Islet of Langerhans (tissue), 1 donor: ENCODE measurements around the gene TOLLIP.
"Not testable (repeated sequence)": the region's sequence is repeated elsewhere in the genome, so short reads cannot be mapped to it uniquely, and the experiment has no call there.

Experiments
- FAIRE-seq: peaks from one replicate; lab custom pipeline; 2011; peaks lifted over from hg19 to GRCh38; lab: Jason Lieb, UNC

Gene TOLLIP

DNA sequence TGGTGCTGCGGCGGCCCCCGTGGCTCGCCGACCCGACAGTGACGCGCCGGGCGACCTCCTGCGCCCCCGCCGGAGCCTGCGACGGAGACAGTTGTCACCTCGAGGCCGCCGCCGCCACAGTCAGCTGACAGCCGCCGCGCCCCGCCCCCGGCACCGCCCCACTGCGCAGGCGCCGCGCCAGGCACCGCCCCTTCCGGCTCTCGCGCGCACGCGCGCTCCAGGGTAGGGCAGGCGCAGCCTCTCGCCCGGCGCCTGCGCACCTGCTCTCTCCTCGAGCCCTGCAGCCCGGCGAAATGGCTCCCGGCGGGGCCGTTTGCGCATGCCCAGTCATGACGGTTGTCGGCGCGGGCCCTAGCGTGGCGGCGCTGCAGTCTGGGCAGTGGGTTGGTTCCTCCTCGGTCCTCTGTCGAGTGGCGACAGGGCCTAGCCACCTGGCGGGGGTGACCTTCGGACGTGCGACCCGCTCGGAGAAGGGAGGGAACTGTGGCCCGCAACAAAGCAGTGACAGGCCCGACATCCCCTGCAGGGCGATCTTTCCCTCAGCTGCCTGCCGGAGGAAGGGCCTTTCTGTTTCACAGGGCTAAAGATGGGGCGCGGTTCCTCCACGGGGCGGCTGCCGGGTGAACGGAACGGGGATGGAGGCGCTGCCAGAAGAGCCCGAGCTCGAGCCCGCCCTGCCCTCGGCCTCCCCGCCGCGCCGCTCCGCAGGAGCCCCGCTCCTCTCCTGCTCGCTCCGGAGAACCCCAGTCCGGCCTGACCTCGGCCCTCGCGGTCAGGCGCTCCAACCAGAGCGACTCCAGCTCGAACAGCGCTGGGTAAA lies at the start of gene TOLLIP:
TOLLIP (minus strand) TSS at position 135 of the 820 bp plus-strand sequence; CDS start at position 1, 134 bp downstream.
- FAIRE-seq: no peak

DNA sequence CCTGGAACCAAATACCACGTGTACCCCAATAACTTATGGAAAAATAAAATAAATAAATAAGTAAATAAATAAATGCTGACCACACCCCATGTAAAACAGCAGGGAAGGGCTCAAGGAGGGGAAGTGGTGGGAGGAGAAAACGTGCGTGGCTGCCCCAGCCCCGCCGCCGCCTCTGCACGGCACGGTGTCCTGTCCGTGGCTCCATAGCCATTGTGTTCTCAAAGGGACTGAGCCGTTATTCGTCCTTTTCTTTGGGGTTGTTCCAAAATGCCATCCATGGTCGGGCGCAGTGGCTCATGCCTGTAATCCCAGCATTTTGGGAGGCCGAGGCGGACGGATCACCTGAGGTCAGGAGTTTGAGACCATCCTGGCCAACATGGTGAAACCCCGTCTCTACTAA lies 49.5 kb upstream of the TOLLIP start:
- FAIRE-seq: not testable (repeated sequence)

DNA sequence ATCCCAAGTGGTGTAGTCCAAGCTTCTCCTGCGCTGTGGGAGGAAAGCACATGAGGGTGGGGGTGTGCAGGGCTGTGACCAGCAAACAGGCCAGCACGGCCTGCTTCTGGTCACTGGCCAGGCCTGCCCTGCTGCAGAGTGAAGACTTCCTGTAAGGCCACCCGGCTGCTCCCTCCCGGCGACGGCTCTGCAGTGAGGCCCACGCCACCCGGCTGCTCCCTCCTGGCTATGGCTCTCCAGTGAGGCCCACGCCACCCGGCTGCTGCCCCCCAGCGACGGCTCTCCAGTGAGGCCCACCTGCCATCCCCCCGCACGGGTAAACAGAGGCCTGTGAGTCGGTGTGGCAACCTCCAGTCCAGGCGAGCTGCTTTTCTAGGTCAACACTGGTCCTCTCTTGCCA lies 48.9 kb upstream of the TOLLIP start:
- no peak for FAIRE-seq

DNA sequence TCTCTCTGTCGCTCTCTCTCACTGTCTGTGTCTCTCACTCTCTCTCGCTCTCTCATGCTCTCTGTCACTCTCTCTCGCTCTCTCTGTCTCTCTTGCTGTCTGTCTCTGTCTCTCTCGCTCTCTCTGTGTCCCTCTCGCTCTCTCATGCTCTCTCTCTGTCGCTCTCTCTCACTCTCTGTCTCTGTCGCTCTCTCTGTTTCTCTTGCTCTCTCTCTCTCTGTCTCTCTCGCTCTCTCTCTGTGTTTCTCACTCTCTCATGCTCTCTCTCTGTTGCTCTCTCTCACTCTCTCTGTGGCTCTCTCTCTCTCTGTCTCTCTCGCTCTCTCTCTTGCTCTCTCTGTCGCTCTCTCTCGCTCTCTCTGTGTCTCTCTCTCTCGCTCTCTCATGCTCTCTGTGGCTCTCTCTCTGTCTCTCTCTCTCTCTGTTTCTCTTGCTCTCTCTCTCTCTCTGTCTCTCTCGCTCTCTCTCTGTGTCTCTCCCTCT lies 47.1 kb upstream of the TOLLIP start:
- no peak for FAIRE-seq

DNA sequence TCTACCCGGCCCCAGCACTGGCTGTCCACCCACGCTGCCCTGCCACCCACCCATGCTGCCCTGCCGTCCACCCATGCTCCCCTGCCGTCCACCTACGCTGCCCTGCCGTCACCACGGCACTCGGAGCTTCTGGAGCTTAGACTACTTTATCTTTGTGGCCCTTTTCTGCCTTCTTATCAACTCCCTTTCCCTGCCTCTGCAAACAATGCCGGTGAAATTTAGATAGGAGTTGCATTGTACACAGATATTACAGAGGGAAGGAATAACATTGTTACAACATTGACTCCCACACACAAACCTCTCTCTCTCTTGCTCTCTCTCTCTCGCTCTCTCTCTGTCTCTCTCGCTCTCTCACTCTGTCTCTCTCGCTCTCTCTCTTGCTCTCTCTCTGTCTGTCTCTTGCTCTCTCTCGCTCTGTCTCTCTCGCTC lies 46.6 kb upstream of the TOLLIP start:
- FAIRE-seq: no peak

DNA sequence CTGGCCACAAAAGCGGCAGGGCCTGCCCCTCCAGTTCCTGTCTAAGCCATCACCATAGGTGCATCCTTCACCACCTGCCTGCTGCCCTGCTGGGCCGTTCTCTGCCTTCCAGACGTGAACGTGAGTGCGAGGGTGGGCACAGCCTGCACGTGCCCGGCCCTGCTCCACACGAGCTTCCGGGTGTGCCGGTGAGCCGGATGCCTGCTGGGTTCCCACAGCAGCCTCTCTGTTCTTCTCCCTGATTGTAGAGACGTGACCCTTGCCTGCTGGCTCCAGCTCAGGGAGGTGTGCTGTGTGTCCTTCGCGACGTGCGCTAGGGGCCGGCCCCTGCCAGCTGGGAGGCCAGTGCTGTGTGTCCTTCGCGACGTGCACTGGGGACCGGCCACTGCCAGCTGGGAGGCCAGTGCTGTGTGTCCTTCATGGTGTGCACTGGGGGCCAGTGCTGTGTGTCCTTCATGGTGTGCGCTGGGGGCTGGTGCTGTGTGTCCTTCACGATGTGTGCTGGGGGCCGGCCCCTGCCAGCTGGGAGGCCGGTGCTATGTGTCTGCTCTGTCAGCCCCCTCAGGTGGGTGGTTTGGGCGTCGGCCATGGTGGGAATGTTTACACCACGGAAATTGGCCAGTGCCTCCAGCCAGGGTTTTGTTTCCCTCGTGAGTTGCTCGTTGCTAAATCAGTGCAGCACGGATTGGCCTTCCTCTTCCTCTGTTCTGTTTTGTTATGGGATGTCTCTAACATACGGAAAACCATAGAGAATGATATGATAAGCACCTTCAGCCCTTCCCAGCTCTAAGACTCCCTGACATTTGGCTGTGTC lies 44.9 kb upstream of the TOLLIP start:
- no peak for FAIRE-seq

DNA sequence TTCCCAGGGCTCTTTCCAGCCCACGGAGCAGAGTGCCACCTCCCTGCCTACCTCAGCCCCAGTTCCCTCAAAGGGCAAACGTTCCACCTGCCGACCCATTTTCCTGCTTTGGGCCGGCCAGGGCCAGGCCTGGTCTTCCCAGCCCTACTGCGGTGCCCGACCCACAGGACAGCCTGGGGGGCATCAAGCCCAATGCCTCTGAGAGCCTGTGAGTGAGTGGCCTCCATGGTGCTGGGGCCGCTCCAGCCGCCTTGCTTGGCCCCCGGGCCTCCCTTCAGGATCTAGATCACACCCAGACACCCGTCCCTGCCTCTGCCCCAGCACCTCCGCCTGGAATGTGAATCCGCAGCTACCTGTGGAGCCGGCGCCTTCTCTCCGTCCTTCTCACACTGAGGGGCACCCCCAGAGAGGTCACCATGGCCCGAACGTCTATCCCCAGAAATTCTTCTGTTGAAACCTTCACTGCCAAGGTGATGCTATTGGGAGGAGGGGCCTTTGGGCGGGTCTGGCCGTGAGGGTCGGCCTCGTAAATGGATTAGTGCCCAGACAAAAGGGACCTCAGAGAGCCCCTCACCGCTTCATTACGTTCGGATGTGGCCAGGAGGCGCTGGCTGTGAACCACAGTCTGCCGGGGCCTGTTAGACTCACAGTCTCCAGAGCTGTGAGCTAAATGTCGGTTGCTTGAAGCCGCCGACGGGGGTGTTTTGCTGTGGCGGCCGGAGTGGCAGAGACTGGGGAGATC lies 44.1 kb upstream of the TOLLIP start:
- no peak for FAIRE-seq

DNA sequence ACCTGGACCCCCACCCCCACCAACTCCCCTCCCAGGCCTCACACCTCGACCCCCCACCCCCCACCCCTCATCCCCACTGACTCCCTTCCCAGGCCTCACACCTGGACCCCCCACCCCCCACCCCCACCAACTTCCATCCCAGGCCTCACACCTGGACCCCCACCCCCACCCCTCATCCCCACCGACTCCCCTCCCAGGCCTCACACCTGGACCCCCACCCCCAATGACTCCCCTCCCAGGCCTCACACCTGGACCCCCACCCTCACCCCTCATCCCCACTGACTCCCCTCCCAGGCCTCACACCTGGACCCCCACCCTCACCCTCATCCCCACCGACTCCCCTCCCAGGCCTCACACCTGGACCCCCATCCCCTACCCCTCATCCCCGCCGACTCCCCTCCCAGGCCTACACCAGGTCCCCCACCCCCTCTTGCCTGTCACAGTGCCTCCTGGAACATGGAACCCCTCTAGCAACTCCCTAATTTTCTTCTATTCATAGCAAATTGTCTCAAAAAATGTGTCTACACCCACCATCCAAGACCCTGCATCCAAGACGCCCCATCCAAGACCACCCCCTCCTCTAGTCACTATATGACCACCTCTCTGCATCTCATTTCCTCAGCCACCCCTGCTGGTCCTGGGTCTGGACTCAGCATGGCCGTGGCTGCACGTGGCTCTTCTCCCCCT lies 43.4 kb upstream of the TOLLIP start:
- FAIRE-seq: no peak

DNA sequence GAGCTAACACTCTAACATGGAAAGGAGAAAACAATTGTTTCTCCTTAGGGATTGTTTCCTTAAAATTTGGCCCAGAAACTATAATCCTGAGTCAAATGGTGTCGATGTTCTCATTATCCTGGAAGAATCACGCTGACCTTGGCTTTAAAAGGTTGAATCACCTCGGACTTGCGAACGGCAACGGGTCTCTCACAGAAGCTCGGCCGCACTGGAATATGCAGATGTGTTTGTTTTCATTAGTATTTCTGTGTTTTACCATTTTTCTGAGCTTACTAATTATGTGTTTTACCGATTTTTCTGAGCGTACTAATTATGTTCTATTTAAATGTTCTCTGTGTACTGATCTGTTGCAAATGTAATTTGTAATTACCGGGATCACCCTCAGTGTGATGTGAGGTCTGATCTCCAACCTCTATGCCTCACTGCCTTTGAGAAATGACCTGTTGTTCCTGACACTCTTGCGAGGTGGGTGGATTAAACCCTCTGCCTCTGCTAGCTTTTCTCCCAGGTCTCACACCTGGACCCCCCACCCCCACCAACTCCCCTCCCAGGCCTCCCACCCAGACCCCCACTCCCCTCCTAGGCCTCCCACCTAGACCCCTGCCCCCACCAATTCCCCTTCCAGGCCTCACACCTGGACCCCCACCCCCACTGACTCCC lies 42.0 kb upstream of the TOLLIP start:
- FAIRE-seq: peak; percentile 45

DNA sequence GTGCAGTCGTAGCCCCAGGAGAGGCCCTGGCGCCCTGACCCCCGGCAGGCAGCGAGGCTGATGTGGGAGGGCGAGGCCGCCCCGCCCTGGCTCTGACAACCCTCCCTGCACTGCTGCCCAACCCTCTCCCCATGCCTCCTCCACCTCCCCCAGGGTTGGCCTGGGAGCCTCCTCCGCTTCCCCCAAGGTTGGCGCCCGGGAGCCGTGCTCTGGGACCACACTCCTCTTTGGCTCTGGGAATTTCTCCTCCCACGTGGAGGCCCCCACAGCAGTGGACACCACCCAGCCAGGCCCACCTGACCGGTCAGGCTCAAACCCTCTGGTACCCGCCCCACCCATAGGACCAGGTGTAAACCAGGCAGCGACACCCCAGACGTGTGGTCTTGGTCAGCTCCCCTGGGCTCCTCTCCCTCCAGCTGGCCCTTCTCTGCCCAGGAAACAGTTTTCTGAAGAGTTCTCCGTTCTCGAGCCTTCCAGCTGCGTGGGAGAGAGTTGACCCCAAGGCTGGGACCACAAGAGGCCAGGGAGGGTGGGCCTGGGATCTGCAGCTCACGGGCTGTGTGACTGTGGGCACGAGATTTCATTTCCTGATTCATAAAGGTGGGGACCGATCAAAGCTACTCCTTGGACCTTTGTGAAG lies 40.8 kb upstream of the TOLLIP start:
- no peak for FAIRE-seq

DNA sequence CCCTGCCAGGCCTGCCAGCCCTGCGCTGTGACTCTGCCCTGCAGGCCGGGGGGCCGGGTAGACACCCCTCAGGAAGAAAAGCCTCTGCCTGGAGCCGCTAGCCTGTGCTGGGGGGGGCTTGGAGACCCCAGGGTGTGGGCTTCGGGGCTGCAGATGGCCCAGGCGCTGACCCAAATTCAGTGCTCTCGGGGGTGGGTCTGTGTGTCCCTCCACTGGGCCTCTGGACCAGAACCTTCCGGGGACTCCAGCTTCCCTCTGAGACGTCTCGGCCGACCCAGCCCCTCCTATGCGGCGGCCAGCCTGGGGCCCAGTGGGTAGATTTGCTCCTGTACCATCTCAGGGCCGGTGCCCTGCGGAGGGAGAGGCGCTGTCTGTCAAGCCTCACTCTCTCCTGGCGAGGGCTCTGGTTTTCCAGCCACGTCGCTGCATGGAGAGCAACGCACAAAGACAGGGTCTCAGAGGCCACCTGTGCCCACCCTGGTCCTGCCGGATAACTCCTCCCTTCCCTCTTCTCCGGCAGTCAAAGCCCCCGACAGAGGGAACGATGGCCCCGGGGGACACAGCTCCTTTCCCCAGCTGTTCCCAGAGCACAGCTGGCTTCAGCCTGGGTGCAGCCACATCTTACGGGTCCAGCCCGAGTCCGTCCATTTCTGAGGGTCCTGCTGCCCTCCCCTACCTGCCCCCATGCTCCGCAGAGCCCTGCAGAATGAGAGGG lies 40.1 kb upstream of the TOLLIP start:
- FAIRE-seq: no peak

DNA sequence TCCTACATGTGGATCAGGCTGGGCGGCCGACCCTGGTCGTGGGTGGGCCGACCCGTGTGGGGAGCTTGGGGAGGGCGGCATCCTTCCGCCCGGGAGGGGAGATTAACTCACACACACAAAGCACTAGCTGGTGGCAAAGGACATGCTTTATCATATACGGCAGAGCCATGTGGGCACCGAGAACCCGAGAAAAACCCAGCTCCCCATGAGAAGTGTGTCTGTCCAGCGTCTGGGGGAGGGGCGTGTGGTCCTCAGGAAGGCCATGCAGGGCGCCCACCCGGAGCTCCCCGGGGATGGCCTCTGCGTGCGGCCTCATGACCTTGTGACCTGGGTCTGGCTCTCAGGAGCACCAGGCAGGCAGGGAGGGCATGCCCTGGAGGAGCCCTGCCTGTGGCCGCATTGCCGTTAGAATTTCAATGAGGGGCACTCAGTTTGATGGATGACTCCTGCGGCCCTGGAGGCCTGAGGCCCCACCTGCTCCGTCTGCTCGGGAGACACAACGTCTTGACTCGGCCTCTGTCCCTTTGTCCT lies 39.4 kb upstream of the TOLLIP start:
- FAIRE-seq: no peak

DNA sequence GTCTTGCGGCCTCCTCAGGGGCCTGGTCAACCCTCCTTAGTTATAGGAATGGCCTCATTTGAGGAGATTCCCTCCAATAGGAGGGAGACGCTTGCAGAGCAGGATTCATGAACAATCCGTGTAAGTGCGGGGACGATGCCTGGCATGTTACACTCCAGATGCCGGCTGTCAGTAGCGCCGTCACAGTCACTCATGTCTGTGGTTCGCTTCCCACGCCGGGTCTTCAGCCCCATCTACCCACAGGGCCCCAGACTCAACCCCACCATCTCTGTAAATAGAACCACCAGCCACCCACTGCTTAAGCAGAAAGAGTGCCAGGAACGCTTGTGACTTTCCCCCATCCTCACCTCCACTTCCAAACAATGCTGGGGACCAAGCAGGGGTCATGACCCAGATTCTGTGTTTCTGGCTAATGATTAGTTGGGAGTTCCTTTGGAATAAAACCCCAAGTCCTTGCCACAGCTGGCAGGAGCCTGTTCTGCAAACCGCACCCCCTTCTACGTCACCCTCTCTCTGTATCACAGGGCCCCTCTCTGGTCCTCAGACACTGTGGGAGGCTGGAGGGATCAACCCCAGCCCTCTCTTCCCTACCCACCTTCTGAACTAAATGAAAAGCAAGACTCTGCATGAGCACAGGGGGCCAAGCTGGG lies 38.8 kb upstream of the TOLLIP start:
- no peak for FAIRE-seq

DNA sequence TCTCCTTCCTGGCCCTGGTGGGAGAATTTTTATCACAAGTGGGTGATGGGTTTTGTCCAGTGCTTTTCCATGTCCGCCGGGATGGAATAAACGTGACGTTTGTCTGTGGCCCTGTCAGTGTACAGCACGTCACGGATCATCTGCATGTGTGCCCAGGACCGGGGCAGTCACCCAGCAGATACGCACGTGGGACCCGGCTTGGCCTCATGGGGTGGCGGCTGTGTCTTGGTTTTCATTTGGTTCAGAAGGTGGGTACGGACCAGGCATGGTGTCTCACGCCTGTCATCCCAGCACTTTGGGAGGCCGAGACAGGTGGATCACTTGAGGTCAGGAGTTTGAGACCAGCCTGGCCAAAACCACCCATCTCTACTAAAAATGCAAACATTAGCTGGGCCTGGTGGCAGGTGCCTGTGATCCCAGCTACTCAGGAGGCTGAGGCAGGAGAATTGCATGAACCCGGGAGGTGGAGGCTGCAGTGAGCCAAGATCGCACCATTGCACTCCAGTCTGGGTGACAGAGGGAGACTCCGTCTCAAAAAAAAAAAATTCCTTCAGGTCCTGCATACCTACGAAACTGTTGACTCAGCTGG lies 38.1 kb upstream of the TOLLIP start:
- FAIRE-seq: not testable (repeated sequence)

DNA sequence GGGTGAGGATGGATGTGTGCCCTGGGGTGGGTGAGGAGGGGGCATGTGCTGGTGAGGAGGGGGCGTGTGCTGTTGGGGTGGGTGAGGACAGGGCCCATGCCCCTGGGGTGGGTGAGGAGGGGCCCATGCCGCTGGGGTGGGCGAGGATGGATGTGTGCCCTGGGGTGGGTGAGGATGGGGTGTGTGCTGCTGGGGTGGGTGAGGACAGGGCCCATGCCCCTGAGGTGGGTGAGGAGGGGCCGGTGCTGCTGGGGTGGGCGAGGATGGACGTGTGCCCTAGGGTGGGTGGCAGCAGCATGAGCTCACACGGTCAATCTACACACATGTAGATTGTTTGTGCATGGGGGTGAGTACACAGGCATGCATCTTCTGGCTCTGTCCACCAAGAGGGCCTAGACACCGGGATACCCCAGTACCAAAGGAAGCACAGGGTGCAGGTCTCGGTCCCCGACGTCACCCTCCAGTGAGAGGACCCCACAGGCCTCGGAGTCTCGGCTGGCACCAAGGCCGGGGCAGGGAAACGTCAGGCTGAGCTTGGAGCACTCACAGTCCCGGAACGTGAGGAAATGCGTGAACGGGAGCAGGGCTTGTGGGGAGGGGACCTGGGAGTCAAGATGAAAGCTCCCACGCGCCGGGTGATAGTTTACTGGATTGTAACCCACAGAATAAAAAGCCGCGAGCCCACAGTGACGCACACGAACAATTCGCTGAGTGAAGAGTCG lies 37.4 kb upstream of the TOLLIP start:
- no peak for FAIRE-seq

DNA sequence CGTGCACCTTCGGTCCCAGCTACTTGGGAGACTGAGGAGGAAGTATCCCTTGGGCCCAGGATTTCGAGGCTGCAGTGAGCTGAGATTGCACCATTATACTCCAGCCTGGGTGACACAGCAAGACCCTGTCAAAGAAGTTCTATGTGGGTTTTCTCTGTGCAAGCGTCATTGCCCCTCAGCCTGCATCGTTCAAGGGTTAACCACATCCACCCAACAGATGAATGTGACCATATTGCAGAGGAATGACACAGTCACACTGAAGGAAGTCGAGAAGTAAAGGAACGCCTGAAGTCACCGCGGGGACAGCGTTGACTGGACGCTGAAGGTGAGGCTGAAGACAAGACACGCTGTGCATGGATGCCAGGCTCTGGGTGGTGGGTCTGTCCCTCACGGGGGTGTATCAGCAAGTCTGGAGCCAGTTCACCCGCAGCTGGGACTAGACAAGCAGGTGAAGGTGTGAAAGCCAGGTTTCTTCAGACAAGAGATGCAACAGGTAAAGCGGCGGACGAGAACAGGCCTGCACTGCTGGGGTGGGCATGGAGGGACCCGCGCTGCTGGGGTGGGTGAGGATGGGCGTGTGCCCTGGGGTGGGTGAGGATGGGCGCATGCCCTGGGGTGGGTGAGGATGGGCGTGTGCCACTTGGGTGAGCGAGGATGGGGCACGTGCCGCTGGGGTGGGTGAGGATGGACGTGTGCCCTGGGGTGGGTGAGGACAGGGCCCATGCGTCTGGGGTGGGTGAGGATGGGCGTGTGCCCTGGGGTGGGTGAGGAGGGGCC lies 36.5 kb upstream of the TOLLIP start:
- FAIRE-seq: no peak

DNA sequence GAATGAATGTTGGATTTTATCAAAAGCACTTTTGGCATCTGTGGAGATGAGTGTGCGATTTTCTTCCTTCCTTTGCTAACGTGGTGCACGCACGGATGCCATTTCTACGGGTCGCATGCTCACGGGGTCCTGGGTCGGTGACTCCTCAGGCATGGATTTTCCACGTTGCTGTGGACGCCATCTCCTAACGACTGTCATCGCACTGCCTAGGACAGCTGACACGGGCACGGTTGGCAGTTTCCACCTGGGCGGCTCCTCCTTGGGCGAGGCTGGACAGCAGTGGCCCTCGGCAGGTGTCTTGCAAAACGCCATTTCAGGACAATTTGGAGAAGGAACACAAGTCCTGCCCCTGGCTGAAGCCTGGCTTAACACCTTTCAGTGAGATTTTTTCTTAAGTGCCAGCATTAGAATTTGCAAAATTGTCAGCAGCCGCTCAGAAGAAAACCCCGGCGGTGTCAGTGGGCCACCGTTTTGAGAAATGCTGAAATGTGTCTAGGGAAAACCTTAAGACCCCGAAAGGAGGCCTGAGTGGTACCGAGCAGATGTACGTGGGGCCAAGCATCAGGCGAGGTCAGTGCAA lies 34.7 kb upstream of the TOLLIP start:
- no peak for FAIRE-seq
